Measurements from ENCODE around the gene SLCO3A1.

SLCO3A1 gene

DNA sequence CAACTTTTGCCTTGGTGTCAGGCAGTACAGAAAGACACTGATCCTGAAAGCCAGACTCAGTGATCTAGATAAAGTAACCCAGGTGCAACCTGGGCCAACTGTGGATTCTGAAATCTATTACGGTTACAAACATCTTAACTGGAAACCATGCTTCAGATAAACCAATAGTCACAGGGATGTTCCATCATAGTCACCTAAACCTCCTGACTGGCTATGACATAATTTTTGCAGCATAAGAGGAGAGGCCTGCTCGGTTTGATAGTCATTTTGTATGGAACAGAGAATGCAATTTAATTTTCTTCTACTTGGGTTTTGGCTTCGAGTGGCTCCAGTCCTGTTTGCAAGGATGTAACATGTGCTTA is 3.7 kb downstream of the SLCO3A1 start:
- no peaks in the 10 kb centered on the region for H3K9me3 ChIP-seq (ENCODE audit: insufficient read depth, low read length)
- peaks cover 54% of the 10 kb centered on the region for H3K27me3 ChIP-seq (ENCODE audit: low read depth, low read length)
- H2AFZ ChIP-seq (ENCODE audit: low read depth, low read length) = no peak overlapping the region
- peaks cover 50% of the 10 kb centered on the region for H3K4me1 ChIP-seq (ENCODE audit: low read length)
- no peak overlapping the region for H3K27ac ChIP-seq (ENCODE audit: low read length)
- H3K36me3 ChIP-seq (replicated peaks; ENCODE audit: low read depth, low read length) = no peaks in the 10 kb centered on the region
- H3K4me3 ChIP-seq (ENCODE audit: low read length) = no peak overlapping the region
- no peak overlapping the region for H3K9ac ChIP-seq (ENCODE audit: low read length)
- H3K79me2 ChIP-seq (ENCODE audit: low read length) = no peaks in the 10 kb centered on the region
- peaks cover 33% of the 10 kb centered on the region for H4K20me1 ChIP-seq (ENCODE audit: insufficient read depth, low read length)
- no peak overlapping the region for H3K4me2 ChIP-seq (ENCODE audit: low read length)
- TF ChIP-seq, protein P1, sequence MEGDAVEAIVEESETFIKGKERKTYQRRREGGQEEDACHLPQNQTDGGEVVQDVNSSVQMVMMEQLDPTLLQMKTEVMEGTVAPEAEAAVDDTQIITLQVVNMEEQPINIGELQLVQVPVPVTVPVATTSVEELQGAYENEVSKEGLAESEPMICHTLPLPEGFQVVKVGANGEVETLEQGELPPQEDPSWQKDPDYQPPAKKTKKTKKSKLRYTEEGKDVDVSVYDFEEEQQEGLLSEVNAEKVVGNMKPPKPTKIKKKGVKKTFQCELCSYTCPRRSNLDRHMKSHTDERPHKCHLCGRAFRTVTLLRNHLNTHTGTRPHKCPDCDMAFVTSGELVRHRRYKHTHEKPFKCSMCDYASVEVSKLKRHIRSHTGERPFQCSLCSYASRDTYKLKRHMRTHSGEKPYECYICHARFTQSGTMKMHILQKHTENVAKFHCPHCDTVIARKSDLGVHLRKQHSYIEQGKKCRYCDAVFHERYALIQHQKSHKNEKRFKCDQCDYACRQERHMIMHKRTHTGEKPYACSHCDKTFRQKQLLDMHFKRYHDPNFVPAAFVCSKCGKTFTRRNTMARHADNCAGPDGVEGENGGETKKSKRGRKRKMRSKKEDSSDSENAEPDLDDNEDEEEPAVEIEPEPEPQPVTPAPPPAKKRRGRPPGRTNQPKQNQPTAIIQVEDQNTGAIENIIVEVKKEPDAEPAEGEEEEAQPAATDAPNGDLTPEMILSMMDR (IDR thresholded peaks at IDR 0.05; ENCODE audit: low read depth, low read length) = no peak
- TF ChIP-seq EZH2phosphoT487 (IDR thresholded peaks at IDR 0.05; ENCODE audit: low read depth) = no peak

DNA sequence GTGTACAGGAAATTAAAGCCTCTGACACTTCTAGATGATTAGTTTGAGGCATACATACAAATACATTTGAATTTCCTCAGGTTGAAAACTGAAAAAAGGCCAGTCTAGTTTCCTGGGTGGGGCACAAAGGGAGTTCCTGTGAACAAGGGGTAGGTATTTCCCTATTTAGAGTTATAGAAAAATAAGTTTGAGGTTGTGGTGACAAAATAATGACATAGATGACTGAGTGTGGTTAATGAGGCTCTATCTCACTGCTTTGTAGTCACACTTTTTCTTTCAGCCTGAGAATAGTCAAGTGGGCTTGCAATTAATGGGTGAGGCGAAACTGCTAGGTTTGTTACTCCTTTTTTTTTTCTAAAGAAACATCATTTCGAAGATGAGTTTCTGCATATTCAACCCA is 4.3 kb downstream of the SLCO3A1 start:
- Histone ChIP-seq H3K36me3 (replicated peaks; ENCODE audit: low read depth, low read length) (no peaks in the 10 kb centered on the region), H3K79me2 (ENCODE audit: low read length) (no peaks in the 10 kb centered on the region), H3K4me1 (ENCODE audit: low read length) (peaks cover 50% of the 10 kb centered on the region), H3K27ac (ENCODE audit: low read length) (no peak overlapping the region), H3K27me3 (ENCODE audit: low read depth, low read length) (peaks cover 59% of the 10 kb centered on the region), H4K20me1 (ENCODE audit: insufficient read depth, low read length) (peaks cover 37% of the 10 kb centered on the region), H3K4me3 (ENCODE audit: low read length) (no peak overlapping the region), H2AFZ (ENCODE audit: low read depth, low read length) (no peak overlapping the region), H3K4me2 (ENCODE audit: low read length) (no peak overlapping the region), H3K9me3 (ENCODE audit: insufficient read depth, low read length) (no peaks in the 10 kb centered on the region), H3K9ac (ENCODE audit: low read length) (no peak overlapping the region)
- TF ChIP-seq, protein P1 (IDR thresholded peaks at IDR 0.05; ENCODE audit: low read depth, low read length) = no peak
- no peak for TF ChIP-seq EZH2phosphoT487 (IDR thresholded peaks at IDR 0.05; ENCODE audit: low read depth)

DNA sequence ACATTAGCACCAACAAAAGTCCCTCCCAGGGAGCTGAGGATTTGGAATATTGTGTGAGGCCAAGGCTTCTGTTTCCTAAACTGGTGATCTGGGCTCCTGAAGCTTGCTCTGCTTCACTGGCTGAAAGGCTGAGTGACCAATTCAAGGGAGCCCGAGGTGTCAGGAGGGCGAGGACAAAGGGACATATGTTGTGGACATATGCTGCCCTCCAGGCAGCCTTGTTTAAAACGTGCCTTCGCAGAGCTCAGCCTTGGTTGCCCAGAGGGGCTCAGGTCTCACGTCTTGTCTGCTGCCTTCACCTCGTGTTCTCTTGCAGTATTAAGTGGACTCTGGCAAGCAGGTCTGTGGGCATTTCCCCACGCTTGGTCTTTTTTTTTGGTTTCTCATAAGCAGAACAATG is 7.0 kb downstream of the SLCO3A1 start:
- TF ChIP-seq, protein P1 (IDR thresholded peaks at IDR 0.05; ENCODE audit: low read depth, low read length) = no peak
- TF ChIP-seq EZH2phosphoT487 (IDR thresholded peaks at IDR 0.05; ENCODE audit: low read depth) = no peak
- Histone ChIP-seq H4K20me1 (ENCODE audit: insufficient read depth, low read length) (peaks cover 33% of the 10 kb centered on the region), H3K4me3 (ENCODE audit: low read length) (no peak overlapping the region), H3K27ac (ENCODE audit: low read length) (no peak overlapping the region), H3K9me3 (ENCODE audit: insufficient read depth, low read length) (no peaks in the 10 kb centered on the region), H3K4me1 (ENCODE audit: low read length) (peaks cover 36% of the 10 kb centered on the region), H3K36me3 (replicated peaks; ENCODE audit: low read depth, low read length) (no peaks in the 10 kb centered on the region), H3K9ac (ENCODE audit: low read length) (no peak overlapping the region), H3K27me3 (ENCODE audit: low read depth, low read length) (peaks cover 67% of the 10 kb centered on the region), H3K4me2 (ENCODE audit: low read length) (no peak overlapping the region), H3K79me2 (ENCODE audit: low read length) (no peaks in the 10 kb centered on the region), H2AFZ (ENCODE audit: low read depth, low read length) (no peak overlapping the region)

DNA sequence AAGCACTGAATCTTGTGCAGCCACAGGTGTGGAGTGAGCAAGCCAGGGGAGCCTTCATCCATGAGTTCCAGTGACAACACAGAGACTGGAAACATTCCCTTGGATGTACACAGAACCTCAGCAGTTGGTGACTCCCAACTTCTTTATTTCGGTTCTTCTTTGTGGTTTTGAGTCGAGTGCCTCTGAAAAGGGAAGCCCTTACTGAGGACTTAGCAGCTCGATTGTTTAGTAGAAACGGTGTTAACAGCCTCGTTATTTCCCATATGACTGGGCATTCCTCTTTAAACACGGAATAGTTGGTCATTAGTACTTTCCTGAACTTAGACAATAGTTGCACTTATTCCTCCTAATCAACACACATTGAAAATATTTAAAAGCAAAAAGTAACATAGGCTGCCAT is 7.7 kb downstream of the SLCO3A1 start:
- TF ChIP-seq, protein P1 (IDR thresholded peaks at IDR 0.05; ENCODE audit: low read depth, low read length) = no peak
- TF ChIP-seq EZH2phosphoT487 (IDR thresholded peaks at IDR 0.05; ENCODE audit: low read depth) = no peak
- Histone ChIP-seq H3K4me2 (ENCODE audit: low read length) (peak overlapping the region; percentile 39), H3K36me3 (replicated peaks; ENCODE audit: low read depth, low read length) (no peaks in the 10 kb centered on the region), H3K79me2 (ENCODE audit: low read length) (no peaks in the 10 kb centered on the region), H3K27me3 (ENCODE audit: low read depth, low read length) (peaks cover 60% of the 10 kb centered on the region), H3K4me1 (ENCODE audit: low read length) (peaks cover 29% of the 10 kb centered on the region), H2AFZ (ENCODE audit: low read depth, low read length) (no peak overlapping the region), H3K9ac (ENCODE audit: low read length) (no peak overlapping the region), H3K27ac (ENCODE audit: low read length) (no peak overlapping the region), H3K9me3 (ENCODE audit: insufficient read depth, low read length) (no peaks in the 10 kb centered on the region), H3K4me3 (ENCODE audit: low read length) (no peak overlapping the region), H4K20me1 (ENCODE audit: insufficient read depth, low read length) (peaks cover 27% of the 10 kb centered on the region)
